ENCODE results near the gene TPRG1. TPM values are rescaled to one million over a fixed set of nuclear protein-coding genes. Genes with fewer than 3 reads are reported as not detected.

TPRG1 gene
- total and polyA plus RNA-seq, 2 donors (not counting 1 experiment from before 2014, with no cell fraction given): 0.47 to 0.99 TPM

- Histone ChIP-seq H3K4me2 (ENCODE audit: extremely low read depth, insufficient read depth, low read length) (no peak overlapping the region), H3K9me3 (ENCODE audit: control insufficient read depth, insufficient read depth, low read depth, low read length) (no peaks in the 10 kb centered on the region), H2AFZ (ENCODE audit: low read length) (no peak overlapping the region), H3K27me3 (ENCODE audit: control insufficient read depth, insufficient read depth, low read length) (no peaks in the 10 kb centered on the region), H3K4me1 (ENCODE audit: control insufficient read depth, extremely low read depth, insufficient read depth, low read length) (no peaks in the 10 kb centered on the region), H3K27ac (ENCODE audit: insufficient read depth, low read length) (no peak overlapping the region), H3K36me3 (ENCODE audit: control insufficient read depth, insufficient read depth, low read length) (no peaks in the 10 kb centered on the region), H3K4me3 (replicated peaks in 1 of 4; ENCODE audit: control extremely low read depth in 1 of 4, insufficient read depth in 1 of 4, low read depth in 3 of 4, low read length in 4 of 4) (no peak overlapping the region), H3K79me2 (ENCODE audit: control insufficient read depth, insufficient read depth, low read length) (no peaks in the 10 kb centered on the region), H3K9ac (ENCODE audit: insufficient read depth, low read length) (no peak overlapping the region), H4K20me1 (ENCODE audit: control insufficient read depth, extremely low read depth, insufficient read depth, low read length) (no peaks in the 10 kb centered on the region)
- DNase-seq (ENCODE audit: low read depth in 2 of 2): peak in 1 of 2 donors; percentile 21
- TF ChIP-seq, protein P1, sequence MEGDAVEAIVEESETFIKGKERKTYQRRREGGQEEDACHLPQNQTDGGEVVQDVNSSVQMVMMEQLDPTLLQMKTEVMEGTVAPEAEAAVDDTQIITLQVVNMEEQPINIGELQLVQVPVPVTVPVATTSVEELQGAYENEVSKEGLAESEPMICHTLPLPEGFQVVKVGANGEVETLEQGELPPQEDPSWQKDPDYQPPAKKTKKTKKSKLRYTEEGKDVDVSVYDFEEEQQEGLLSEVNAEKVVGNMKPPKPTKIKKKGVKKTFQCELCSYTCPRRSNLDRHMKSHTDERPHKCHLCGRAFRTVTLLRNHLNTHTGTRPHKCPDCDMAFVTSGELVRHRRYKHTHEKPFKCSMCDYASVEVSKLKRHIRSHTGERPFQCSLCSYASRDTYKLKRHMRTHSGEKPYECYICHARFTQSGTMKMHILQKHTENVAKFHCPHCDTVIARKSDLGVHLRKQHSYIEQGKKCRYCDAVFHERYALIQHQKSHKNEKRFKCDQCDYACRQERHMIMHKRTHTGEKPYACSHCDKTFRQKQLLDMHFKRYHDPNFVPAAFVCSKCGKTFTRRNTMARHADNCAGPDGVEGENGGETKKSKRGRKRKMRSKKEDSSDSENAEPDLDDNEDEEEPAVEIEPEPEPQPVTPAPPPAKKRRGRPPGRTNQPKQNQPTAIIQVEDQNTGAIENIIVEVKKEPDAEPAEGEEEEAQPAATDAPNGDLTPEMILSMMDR (conservative IDR thresholded peaks at IDR 0.05 in 1 of 2, IDR thresholded peaks at IDR 0.05 in 1 of 2; ENCODE audit: low read depth in 1 of 2, low read length in 2 of 2): no peak
- no peak for TF ChIP-seq EZH2 (IDR thresholded peaks at IDR 0.05; ENCODE audit: low read length, missing control alignments)
Observed at GRCh38 chr3:189342811-189343210, 171.0 kb downstream of the TPRG1 start.

GRCh38 chr3:189344996-189345395, 173.2 kb downstream of the TPRG1 start:
- H3K9ac ChIP-seq (ENCODE audit: insufficient read depth, low read length): no peak overlapping the region
- no peak overlapping the region for H2AFZ ChIP-seq (ENCODE audit: low read length)
- H4K20me1 ChIP-seq (ENCODE audit: control insufficient read depth, extremely low read depth, insufficient read depth, low read length): no peaks in the 10 kb centered on the region
- no peak overlapping the region for H3K27ac ChIP-seq (ENCODE audit: insufficient read depth, low read length)
- TF ChIP-seq, protein P1 (conservative IDR thresholded peaks at IDR 0.05 in 1 of 2, IDR thresholded peaks at IDR 0.05 in 1 of 2; ENCODE audit: low read depth in 1 of 2, low read length in 2 of 2): no peak
- no peak for TF ChIP-seq EZH2 (IDR thresholded peaks at IDR 0.05; ENCODE audit: low read length, missing control alignments)
- DNase-seq (ENCODE audit: low read depth in 2 of 2): no peak
- no peaks in the 10 kb centered on the region for H3K4me1 ChIP-seq (ENCODE audit: control insufficient read depth, extremely low read depth, insufficient read depth, low read length)
- no peak overlapping the region for H3K4me2 ChIP-seq (ENCODE audit: extremely low read depth, insufficient read depth, low read length)
- H3K36me3 ChIP-seq (ENCODE audit: control insufficient read depth, insufficient read depth, low read length): no peaks in the 10 kb centered on the region
- no peak overlapping the region for H3K4me3 ChIP-seq (replicated peaks in 1 of 4; ENCODE audit: control extremely low read depth in 1 of 4, insufficient read depth in 1 of 4, low read depth in 3 of 4, low read length in 4 of 4)
- H3K27me3 ChIP-seq (ENCODE audit: control insufficient read depth, insufficient read depth, low read length): no peaks in the 10 kb centered on the region
- H3K79me2 ChIP-seq (ENCODE audit: control insufficient read depth, insufficient read depth, low read length): no peaks in the 10 kb centered on the region
- no peaks in the 10 kb centered on the region for H3K9me3 ChIP-seq (ENCODE audit: control insufficient read depth, insufficient read depth, low read depth, low read length)

DNA sequence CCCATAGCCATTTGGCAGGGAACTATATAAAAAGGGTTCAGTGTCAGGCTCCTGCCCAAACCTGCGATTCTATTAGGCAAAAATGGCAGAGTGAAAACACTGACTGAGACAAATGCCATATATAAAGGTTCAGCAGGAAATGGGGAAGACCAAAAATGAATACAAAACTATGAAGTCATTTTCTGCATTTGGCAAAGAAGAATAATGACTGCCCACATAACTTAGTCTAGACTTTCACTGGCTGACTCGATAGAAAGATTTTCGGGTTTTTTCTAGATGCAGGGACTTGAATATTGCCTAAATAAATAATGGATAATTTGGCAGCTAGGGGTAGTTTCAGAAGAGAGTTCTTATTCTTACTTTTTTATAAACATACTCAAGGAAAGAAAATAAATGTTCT, 178.0 kb downstream of the TPRG1 start:
- Histone ChIP-seq H3K4me1 (ENCODE audit: control insufficient read depth, extremely low read depth, insufficient read depth, low read length) (no peaks in the 10 kb centered on the region), H3K4me3 (replicated peaks in 1 of 4; ENCODE audit: control extremely low read depth in 1 of 4, insufficient read depth in 1 of 4, low read depth in 3 of 4, low read length in 4 of 4) (no peak overlapping the region), H3K79me2 (ENCODE audit: control insufficient read depth, insufficient read depth, low read length) (no peaks in the 10 kb centered on the region), H3K9me3 (ENCODE audit: control insufficient read depth, insufficient read depth, low read depth, low read length) (no peaks in the 10 kb centered on the region), H3K4me2 (ENCODE audit: extremely low read depth, insufficient read depth, low read length) (no peak overlapping the region), H3K9ac (ENCODE audit: insufficient read depth, low read length) (no peak overlapping the region), H2AFZ (ENCODE audit: low read length) (no peak overlapping the region), H4K20me1 (ENCODE audit: control insufficient read depth, extremely low read depth, insufficient read depth, low read length) (no peaks in the 10 kb centered on the region), H3K27ac (ENCODE audit: insufficient read depth, low read length) (no peak overlapping the region), H3K27me3 (ENCODE audit: control insufficient read depth, insufficient read depth, low read length) (no peaks in the 10 kb centered on the region), H3K36me3 (ENCODE audit: control insufficient read depth, insufficient read depth, low read length) (no peaks in the 10 kb centered on the region)
- no peak for TF ChIP-seq EZH2 (IDR thresholded peaks at IDR 0.05; ENCODE audit: low read length, missing control alignments)
- DNase-seq (ENCODE audit: low read depth in 2 of 2): peak in 1 of 2 donors; percentile 76

All from fibroblast of lung (primary cell).